OCI-LY7 (cell line): ENCODE measurements around the gene KCTD18.

Experiments
- CTCF ChIP-seq: fragments of 200-600 bp; sonication (generic); conservative IDR thresholded peaks from 2 replicates; pipeline ENCODE4 v1.5.1; 2014; ENCODE audit warnings: mild to moderate bottlenecking, antibody characterized with exemption, low read length, moderate library complexity, mixed read lengths
- EZH2phosphoT487 ChIP-seq: fragments of 200-600 bp; sonication (generic); IDR thresholded peaks from 2 replicates; pipeline ENCODE4 v1.6.1; 2018; ENCODE audit warnings: low read depth, borderline replicate concordance, mild to moderate bottlenecking, mixed run types, antibody characterized with exemption, low read length, moderate library complexity, mixed read lengths

- TF ChIP-seq CTCF, result no peak
- no peak for TF ChIP-seq EZH2phosphoT487
Observed at GRCh38 chr2:200455958-200456421, 53.9 kb downstream of the KCTD18 start.
